GM12878 (cell line): ENCODE measurements around the gene ZNF841. TPM values are rescaled to one million over a fixed set of nuclear protein-coding genes. Genes with fewer than 3 reads are reported as not detected.
A peak's percentile ranks its signal among the peaks of the same experiment; 100 is the strongest.

Source experiments
- BRCA1 ChIP-seq: IDR thresholded peaks from 2 replicates; pipeline ENCODE4 v1.6.1; 2011; ENCODE audit warnings: low read depth, low read length, improper control_type of control experiment
- EGR1 ChIP-seq, 2 experiments: IDR thresholded peaks; 1 replicate in 1 of 2; 2 replicates in 1 of 2; pipeline ENCODE4 v1.6.1; 2011 to 2012; ENCODE audit warnings: low read depth in 2 of 2, low read length in 2 of 2, borderline replicate concordance in 1 of 2, mild to moderate bottlenecking in 1 of 2, moderate library complexity in 1 of 2
- EP300 ChIP-seq, 2 experiments: fragments of 150-350 bp in 1 of 2; IDR thresholded peaks; 2 replicates each; pipeline ENCODE4 v1.6.1; 2011 to 2012; ENCODE audit warnings: low read depth in 2 of 2, low read length in 2 of 2, borderline replicate concordance in 1 of 2, improper control_type of control experiment in 1 of 2, inconsistent platforms in 1 of 2; ENCODE audit not compliant: control insufficient read depth in 1 of 2
- GABPA ChIP-seq: IDR thresholded peaks from 2 replicates; pipeline ENCODE4 v1.6.1; 2014; ENCODE audit warnings: antibody characterized with exemption, low read depth, mild to moderate bottlenecking, inconsistent platforms
- JUND ChIP-seq: IDR thresholded peaks from 2 replicates; pipeline ENCODE4 v1.6.1; 2012; ENCODE audit warnings: low read depth, mild to moderate bottlenecking, low read length, improper control_type of control experiment, moderate library complexity
- LARP7 ChIP-seq: fragments of 450-650 bp; IDR thresholded peaks from 2 replicates; pipeline ENCODE4 v1.6.1; 2017; ENCODE audit warnings: mild to moderate bottlenecking
- NBN ChIP-seq: fragments of 450-650 bp; IDR thresholded peaks from 2 replicates; pipeline ENCODE4 v1.6.1; 2016
- NR2C1 ChIP-seq: fragments of 450-650 bp; IDR thresholded peaks from 2 replicates; pipeline ENCODE4 v1.6.1; 2017; ENCODE audit warnings: antibody characterized with exemption, mild to moderate bottlenecking, moderate library complexity
- PRDM15 ChIP-seq: fragments of 450-650 bp; formaldehyde crosslinking; IDR thresholded peaks from 2 replicates; pipeline ENCODE4 v1.4.0; 2020; ENCODE audit warnings: mild to moderate bottlenecking, moderate library complexity
- RELB ChIP-seq: fragments of 450-650 bp; IDR thresholded peaks from 2 replicates; pipeline ENCODE4 v1.6.1; 2017; ENCODE audit warnings: low read depth, mild to moderate bottlenecking, moderate library complexity
- STAT1 ChIP-seq: fragments of 450-650 bp; conservative IDR thresholded peaks from 2 replicates; pipeline ENCODE4 v1.6.1; 2014; ENCODE audit warnings: antibody characterized with exemption, mild to moderate bottlenecking
- TARDBP ChIP-seq: IDR thresholded peaks from 2 replicates; pipeline ENCODE4 v1.6.1; 2016; ENCODE audit warnings: borderline replicate concordance
- YY1 ChIP-seq: IDR thresholded peaks from 2 replicates; pipeline ENCODE4 v1.6.1; 2011; ENCODE audit warnings: low read depth, mild to moderate bottlenecking, low read length
- ZBTB4 ChIP-seq: fragments of 450-650 bp; formaldehyde crosslinking; IDR thresholded peaks from 2 replicates; pipeline ENCODE4 v1.4.0; 2022; ENCODE audit warnings: mild to moderate bottlenecking, moderate library complexity
- ZNF207 ChIP-seq: fragments of 450-650 bp; IDR thresholded peaks from 2 replicates; pipeline ENCODE4 v1.6.1; 2014; ENCODE audit warnings: antibody characterized with exemption, mild to moderate bottlenecking, borderline replicate concordance
- polyA plus RNA-seq, 11 experiments: library from polyadenylated mRNA; depleted of rRNA in 4 of 11; unstranded in 6 of 11; stranded (reverse) in 5 of 11; fragments of >200 nt; fragmentation: Nextera tagmentation in 4 of 11; fragmentation: Illumina TruSeq in 1 of 11; extraction: Ambion mirVana in 4 of 11; extraction: Trizol in 1 of 11; gene quantifications; 1 replicate in 1 of 11; 2 replicates in 10 of 11; pipeline versions ENCODE4 v1.2.1 to v1.2.3, GENCODE V29; 2011 to 2016; ENCODE audit warnings: inconsistent platforms in 2 of 11, missing spikeins in 2 of 11, low read depth in 1 of 11
- total RNA-seq, 4 experiments: library from RNA; depleted of rRNA in 3 of 4; stranded (reverse); fragments of >200 nt in 3 of 4; fragmentation: Illumina TruSeq in 1 of 4; extraction: Trizol in 1 of 4; gene quantifications; 2 replicates each; pipeline versions ENCODE4 v1.2.1 to v1.2.3, GENCODE V29; 2013 to 2021
- TF ChIP-seq, protein P1 (sequence below): fragments of 450-650 bp; IDR thresholded peaks from 2 replicates; pipeline ENCODE4 v1.6.1; 2014; ENCODE audit warnings: mild to moderate bottlenecking
- TF ChIP-seq, protein P2 (sequence below): IDR thresholded peaks from 2 replicates; pipeline ENCODE4 v1.6.1; 2011; ENCODE audit warnings: low read depth, low read length, improper control_type of control experiment, borderline replicate concordance

The ZNF841 gene
- total and polyA plus RNA-seq, 10 of the 15 experiments (the other 5 are each of a cell fraction or from before 2014, with no cell fraction given), result 1.4 to 15.0 (median 8.2) TPM

DNA sequence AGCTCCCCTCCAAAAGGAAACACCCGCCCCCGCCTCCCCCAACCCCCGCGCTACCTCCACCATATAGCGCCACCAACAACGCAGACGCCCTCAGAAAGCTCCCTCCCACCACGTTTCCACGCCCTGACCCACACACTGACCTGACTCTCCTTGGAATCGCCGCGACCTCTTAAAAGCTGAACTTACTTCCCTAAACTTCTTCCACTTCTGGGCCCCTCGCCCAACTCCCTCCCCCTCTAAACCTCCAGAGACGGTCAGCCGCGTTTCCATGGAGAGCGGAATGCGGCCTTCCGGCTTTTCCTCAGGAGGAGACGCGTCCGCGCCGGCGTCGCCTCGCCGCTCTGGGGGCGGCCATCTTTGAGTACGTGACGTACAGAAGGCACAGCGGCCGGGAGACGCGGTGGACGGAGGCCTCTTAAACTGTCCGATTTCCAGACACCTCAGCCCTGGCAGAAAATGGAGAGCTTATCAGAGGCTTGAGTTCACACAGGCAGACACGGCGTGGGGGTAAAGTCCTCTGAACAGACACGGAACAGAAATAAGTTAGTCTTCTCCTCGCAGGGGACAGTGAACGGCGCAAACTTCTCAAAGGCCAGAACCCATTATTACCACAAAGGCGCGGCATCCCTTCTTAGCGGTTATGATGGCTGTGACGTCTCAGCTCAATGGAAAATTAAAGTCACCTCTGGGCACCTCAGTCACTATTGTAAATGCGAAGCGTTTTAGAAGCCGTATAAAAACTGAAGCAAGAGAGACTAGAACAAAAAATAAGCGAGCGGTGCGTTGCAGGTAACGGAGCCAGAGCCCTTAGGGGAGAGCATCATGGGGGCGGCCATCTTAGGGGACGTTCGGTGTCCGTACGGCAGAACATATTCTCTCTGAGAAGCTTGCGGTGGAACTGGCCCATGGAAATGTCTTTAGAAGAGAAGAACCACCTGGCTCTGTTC, 46.7 kb downstream of the ZNF841 start, which contains the start of gene ZNF432 (continued):
- TF ChIP-seq PRDM15 (CRISPR knock-in tag), result no peak
- TF ChIP-seq LARP7, result no peak
- TF ChIP-seq RELB, result 0 out of 2 replicates have a peak, but pooled peaks have one; percentile 39
- no peak; the same call in 1 of the 2 replicates for TF ChIP-seq STAT1
- TF ChIP-seq JUND, result no peak
- TF ChIP-seq EP300 (IDR thresholded peaks at IDR 0.05; ENCODE audit: borderline replicate concordance in 1 of 2, control insufficient read depth in 1 of 2, low read depth in 2 of 2, low read length in 2 of 2), result 0 out of 4 replicates have a peak, but pooled peaks of 1 of the 2 experiments have one; percentile 15
- TF ChIP-seq, protein P1, sequence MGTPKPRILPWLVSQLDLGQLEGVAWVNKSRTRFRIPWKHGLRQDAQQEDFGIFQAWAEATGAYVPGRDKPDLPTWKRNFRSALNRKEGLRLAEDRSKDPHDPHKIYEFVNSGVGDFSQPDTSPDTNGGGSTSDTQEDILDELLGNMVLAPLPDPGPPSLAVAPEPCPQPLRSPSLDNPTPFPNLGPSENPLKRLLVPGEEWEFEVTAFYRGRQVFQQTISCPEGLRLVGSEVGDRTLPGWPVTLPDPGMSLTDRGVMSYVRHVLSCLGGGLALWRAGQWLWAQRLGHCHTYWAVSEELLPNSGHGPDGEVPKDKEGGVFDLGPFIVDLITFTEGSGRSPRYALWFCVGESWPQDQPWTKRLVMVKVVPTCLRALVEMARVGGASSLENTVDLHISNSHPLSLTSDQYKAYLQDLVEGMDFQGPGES, result no peak
- no peak for TF ChIP-seq ZBTB4 (CRISPR knock-in tag)
- TF ChIP-seq YY1, result peak; percentile 99
- 0 out of 2 replicates have a peak, but pooled peaks have one; percentile 10 for TF ChIP-seq TARDBP
- 0 out of 2 replicates have a peak, but pooled peaks have one; percentile 35 for TF ChIP-seq GABPA
- TF ChIP-seq NBN, result peak; percentile 69; the same call in 1 of the 2 replicates
- TF ChIP-seq NR2C1, result peak; percentile 57
- no peak for TF ChIP-seq BRCA1
- peak in 1 of 2 experiments; percentile 73; a peak in 2 of 3 replicates for TF ChIP-seq EGR1 (IDR thresholded peaks at IDR 0.05; ENCODE audit: borderline replicate concordance in 1 of 2, low read depth in 2 of 2, low read length in 2 of 2)
- TF ChIP-seq, protein P2, sequence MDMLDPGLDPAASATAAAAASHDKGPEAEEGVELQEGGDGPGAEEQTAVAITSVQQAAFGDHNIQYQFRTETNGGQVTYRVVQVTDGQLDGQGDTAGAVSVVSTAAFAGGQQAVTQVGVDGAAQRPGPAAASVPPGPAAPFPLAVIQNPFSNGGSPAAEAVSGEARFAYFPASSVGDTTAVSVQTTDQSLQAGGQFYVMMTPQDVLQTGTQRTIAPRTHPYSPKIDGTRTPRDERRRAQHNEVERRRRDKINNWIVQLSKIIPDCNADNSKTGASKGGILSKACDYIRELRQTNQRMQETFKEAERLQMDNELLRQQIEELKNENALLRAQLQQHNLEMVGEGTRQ, result no peak
- TF ChIP-seq ZNF207, result no peak
